ENCODE data around the gene AK5. TPM values are rescaled to one million over a fixed set of nuclear protein-coding genes. Genes with fewer than 3 reads are reported as not detected.

Gene AK5, protein sequence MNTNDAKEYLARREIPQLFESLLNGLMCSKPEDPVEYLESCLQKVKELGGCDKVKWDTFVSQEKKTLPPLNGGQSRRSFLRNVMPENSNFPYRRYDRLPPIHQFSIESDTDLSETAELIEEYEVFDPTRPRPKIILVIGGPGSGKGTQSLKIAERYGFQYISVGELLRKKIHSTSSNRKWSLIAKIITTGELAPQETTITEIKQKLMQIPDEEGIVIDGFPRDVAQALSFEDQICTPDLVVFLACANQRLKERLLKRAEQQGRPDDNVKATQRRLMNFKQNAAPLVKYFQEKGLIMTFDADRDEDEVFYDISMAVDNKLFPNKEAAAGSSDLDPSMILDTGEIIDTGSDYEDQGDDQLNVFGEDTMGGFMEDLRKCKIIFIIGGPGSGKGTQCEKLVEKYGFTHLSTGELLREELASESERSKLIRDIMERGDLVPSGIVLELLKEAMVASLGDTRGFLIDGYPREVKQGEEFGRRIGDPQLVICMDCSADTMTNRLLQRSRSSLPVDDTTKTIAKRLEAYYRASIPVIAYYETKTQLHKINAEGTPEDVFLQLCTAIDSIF
- 0.39 TPM in 1 of 2 replicates, not detected in the other for total RNA-seq

DNA sequence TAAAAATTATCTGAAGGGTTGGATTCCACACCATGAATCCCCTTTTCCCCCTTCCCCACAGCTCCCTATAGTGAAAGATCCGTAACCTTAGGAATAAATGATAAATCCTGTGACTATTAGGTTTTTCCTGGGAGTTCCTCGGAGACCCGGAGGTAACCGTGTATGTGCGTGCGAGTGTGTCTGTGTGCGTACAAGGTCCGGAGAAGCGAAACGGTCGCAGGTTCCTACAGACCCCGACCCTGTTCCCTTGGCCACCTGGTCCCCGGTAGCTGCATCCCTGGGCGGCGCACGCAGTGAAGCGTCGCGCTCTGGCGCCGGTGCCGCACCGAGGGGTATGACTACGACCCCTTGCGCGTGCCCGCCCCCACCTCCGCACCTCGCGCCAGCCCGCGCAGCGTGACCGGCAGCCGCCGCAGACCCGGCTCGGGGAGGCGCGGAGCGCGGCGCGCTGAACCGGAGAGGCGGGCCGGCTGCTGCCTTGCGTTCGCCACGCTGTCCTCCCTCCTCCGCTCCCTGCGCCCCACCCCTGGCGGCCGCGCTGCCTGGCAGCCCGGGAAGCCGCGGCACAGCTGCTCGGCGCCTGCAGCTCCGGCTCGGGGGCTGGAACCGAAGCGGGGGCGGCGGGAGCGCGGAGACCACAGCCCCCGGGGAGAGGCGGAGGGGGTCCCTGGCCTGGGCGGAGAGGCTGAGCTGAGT is at the start of gene AK5:
AK5 (plus strand) TSS at position 529 of the 696 bp plus-strand sequence. CDS start 295 bp downstream, outside the sequence.
- DNase-seq (ENCODE audit: low spot score), result peak; percentile 16
- Mint-ChIP-seq H3K4me3 (peak within 1 kb of the TSS; percentile 63), H3K36me3 (ENCODE audit: low read depth) (no peaks in the 10 kb centered on the region), H3K4me1 (ENCODE audit: low read depth) (peaks cover 28% of the 10 kb centered on the region), H3K9me3 (no peaks in the 10 kb centered on the region), H3K27ac (no peak within 1 kb of the TSS), H3K27me3 (ENCODE audit: insufficient read depth) (peaks cover 20% of the 10 kb centered on the region)
- intact Hi-C loops (cut with micrococcal nuclease), result loop anchor here (2.0 kb wide), 1 partner anchor 63 kb away; the partner anchor contains the start of gene PIGK

DNA sequence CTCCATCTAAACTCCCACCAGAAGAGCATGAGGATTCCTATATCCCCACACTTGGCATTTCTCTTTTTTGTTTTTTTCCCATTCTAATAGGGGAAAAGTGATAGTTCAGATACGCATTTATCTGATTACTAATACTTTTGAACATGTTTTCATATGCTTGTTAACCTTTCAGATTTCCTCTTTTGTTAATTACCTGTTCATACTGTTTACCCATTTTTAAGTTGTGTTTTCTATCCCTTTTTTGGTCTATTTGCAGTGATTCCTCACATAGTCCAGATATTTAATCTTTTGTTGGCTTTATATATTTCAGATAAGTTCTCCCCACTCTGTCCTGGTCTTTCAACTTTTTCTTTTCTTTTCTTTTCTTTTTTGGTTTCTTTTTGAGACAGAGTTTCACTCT is 49.0 kb upstream of the AK5 start:
- H3K27ac Mint-ChIP-seq, result no peak overlapping the region

DNA sequence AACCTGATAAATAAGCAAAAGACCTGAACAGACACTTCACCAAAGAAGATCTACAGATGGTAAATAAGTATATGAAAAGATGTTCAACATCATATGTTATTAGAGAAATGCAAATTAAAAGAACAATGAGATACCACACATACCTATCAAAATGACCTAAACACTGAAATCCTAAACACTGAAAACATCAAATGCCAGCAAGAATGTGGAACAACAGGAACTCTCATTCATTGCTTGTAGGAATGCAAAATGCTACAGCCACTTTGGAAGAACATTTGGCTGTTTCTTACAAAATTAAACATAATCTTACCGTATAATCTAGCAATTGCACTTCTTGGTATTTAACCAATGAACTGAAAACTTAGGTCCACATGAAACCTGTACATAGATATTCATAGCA is 47.7 kb upstream of the AK5 start:
- H3K4me1 Mint-ChIP-seq (ENCODE audit: low read depth), result no peaks in the 10 kb centered on the region
- no peak for DNase-seq (ENCODE audit: low spot score)
- intact Hi-C loops (cut with micrococcal nuclease), result no loop called here
- H3K9me3 Mint-ChIP-seq, result peaks cover 5% of the 10 kb centered on the region
- no peak overlapping the region for H3K4me3 Mint-ChIP-seq
- H3K36me3 Mint-ChIP-seq (ENCODE audit: low read depth), result no peaks in the 10 kb centered on the region
- no peaks in the 10 kb centered on the region for H3K27me3 Mint-ChIP-seq (ENCODE audit: insufficient read depth)
- no peak overlapping the region for H3K27ac Mint-ChIP-seq

More for the DNA sequence above, 49.0 kb upstream of the AK5 start:
- H3K9me3 Mint-ChIP-seq, result peaks cover 5% of the 10 kb centered on the region
- no peaks in the 10 kb centered on the region for H3K36me3 Mint-ChIP-seq (ENCODE audit: low read depth)
- intact Hi-C loops (cut with micrococcal nuclease), result no loop called here
- DNase-seq (ENCODE audit: low spot score), result no peak
- no peaks in the 10 kb centered on the region for H3K4me1 Mint-ChIP-seq (ENCODE audit: low read depth)
- no peak overlapping the region for H3K4me3 Mint-ChIP-seq
- no peaks in the 10 kb centered on the region for H3K27me3 Mint-ChIP-seq (ENCODE audit: insufficient read depth)

DNA sequence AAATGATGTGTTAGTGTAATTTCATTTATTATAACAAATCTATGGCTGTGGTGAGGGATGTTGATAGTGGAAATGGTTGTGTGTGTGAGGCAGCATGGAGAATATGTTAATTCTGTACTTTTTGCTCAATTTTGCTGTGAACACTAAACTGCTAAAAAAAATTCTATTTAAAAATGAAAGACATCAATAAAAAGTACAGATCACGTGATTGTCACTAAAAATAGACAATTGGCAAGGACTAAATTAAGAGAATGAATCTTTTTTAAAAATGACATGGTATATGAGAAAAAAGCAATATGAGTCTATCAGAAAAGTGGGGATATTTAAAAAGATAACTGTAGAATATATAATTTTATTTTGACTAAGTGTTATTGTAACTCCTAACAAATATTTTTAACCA is 46.9 kb upstream of the AK5 start:
- Mint-ChIP-seq H3K27me3 (ENCODE audit: insufficient read depth) (no peaks in the 10 kb centered on the region), H3K4me1 (ENCODE audit: low read depth) (no peaks in the 10 kb centered on the region), H3K9me3 (peaks cover 5% of the 10 kb centered on the region), H3K36me3 (ENCODE audit: low read depth) (no peaks in the 10 kb centered on the region), H3K27ac (no peak overlapping the region), H3K4me3 (no peak overlapping the region)
- intact Hi-C loops (cut with micrococcal nuclease), result no loop called here
- no peak for DNase-seq (ENCODE audit: low spot score)

DNA sequence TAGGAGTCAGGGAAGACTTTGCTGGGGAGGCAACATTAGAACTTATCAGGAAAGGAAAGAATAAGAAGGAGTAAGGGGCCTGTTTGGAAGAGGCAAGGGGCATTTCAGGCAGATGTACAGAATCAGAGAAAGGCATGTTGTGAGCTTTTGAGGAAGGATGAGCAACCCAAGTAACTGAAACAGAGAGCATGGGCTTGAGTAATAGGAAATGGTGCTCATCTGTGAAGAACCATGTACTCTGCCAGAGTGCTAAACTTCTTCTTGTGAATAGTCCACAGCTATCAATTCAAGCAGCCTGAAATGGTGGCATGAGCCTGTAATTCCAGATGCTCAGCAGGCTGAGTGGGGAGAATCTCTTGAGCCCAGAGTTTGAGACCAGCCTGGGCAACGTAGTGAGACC is 43.4 kb upstream of the AK5 start:
- no peak for DNase-seq (ENCODE audit: low spot score)
- Mint-ChIP-seq H3K9me3 (no peaks in the 10 kb centered on the region), H3K36me3 (ENCODE audit: low read depth) (no peaks in the 10 kb centered on the region), H3K27me3 (ENCODE audit: insufficient read depth) (no peaks in the 10 kb centered on the region), H3K27ac (no peak overlapping the region), H3K4me3 (no peak overlapping the region), H3K4me1 (ENCODE audit: low read depth) (no peaks in the 10 kb centered on the region)
- intact Hi-C loops (cut with micrococcal nuclease), result no loop called here

DNA sequence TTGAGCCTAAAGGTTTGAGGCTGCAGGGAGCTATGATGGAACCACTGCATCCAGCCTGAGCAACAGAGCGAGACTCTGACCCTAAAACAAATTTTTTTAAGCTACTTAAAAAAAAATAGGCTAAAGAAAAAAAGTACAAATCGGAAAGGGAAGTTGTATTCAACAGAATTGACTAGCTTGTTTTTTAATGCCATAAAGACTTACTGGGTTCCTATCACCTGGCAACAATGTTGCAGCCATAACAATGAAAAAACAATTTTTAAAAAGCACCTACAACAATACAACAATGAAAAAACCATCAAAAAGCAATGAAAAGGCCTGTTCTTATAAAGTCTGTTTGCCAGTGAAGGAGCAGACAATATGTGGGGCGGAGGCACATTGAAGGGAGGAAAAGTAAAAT is 42.5 kb upstream of the AK5 start:
- no peak for DNase-seq (ENCODE audit: low spot score)
- Mint-ChIP-seq H3K27me3 (ENCODE audit: insufficient read depth) (no peaks in the 10 kb centered on the region), H3K36me3 (ENCODE audit: low read depth) (no peaks in the 10 kb centered on the region), H3K9me3 (no peaks in the 10 kb centered on the region), H3K4me3 (no peak overlapping the region), H3K4me1 (ENCODE audit: low read depth) (no peaks in the 10 kb centered on the region), H3K27ac (no peak overlapping the region)
- intact Hi-C loops (cut with micrococcal nuclease), result no loop called here

DNA sequence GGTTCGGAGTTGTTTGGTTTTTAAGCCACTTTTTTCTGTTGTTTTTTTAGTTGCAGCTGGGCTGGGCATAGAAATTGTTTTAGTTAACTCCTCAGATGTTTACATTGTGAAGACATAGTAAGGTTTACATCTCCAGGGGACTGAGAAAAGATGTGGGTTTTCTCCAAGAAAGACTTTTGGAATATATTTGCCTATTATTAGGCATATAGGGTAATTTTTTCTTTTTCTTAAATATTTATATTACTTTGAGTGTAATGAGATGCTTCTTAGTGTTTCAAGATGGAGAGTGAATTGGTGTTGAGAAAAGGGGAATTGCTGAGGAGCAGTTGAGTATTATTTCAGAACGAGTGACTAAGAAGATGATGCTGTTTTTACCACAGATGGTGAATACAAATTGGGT is 36.0 kb upstream of the AK5 start:
- Mint-ChIP-seq H3K27ac (no peak overlapping the region), H3K36me3 (ENCODE audit: low read depth) (no peaks in the 10 kb centered on the region), H3K27me3 (ENCODE audit: insufficient read depth) (peaks cover 3% of the 10 kb centered on the region), H3K9me3 (peaks cover 29% of the 10 kb centered on the region), H3K4me1 (ENCODE audit: low read depth) (no peaks in the 10 kb centered on the region), H3K4me3 (no peak overlapping the region)
- intact Hi-C loops (cut with micrococcal nuclease), result no loop called here
- DNase-seq (ENCODE audit: low spot score), result no peak

DNA sequence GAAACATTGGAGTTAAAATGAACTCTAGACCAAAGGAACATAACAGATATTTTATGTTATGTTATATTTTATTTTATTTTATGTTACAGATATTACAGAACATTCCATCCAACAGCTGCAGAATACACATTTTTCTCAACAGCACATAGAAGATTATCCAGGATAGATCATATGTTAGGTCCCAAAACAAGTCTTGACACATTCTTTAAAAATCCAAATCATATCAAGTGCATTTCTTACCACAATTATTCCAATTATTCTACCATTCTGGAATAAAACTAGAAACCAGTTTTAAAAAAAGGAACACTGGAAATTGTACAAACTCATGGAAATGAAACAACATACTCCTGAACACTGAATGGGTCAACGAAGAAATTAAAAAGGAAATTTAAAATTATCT is 31.7 kb upstream of the AK5 start:
- Mint-ChIP-seq H3K4me1 (ENCODE audit: low read depth) (no peaks in the 10 kb centered on the region), H3K4me3 (no peak overlapping the region), H3K27me3 (ENCODE audit: insufficient read depth) (peaks cover 3% of the 10 kb centered on the region), H3K36me3 (ENCODE audit: low read depth) (no peaks in the 10 kb centered on the region), H3K27ac (no peak overlapping the region), H3K9me3 (peaks cover 42% of the 10 kb centered on the region)
- intact Hi-C loops (cut with micrococcal nuclease), result no loop called here
- no peak for DNase-seq (ENCODE audit: low spot score)

DNA sequence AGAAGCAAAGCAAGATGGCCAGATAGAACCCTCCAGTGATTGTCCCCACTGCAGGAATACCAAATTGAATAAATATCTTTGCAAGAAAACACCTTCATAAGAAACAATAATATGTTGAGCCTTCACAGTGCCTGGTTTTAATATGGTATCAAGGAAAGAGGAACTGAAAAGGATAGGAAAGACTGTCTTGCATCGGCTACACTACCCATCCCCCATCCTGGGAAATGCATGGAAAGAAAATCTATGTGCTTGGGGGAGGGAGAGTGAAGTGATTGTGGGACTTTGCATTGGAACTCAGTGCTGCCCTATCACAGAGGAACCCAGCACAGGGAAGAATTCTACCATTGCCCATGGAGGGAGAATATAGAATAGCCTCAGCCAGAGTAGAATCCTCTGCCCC is 28.6 kb upstream of the AK5 start:
- Mint-ChIP-seq H3K36me3 (ENCODE audit: low read depth) (no peaks in the 10 kb centered on the region), H3K27me3 (ENCODE audit: insufficient read depth) (no peaks in the 10 kb centered on the region), H3K27ac (no peak overlapping the region), H3K4me3 (no peak overlapping the region), H3K9me3 (peaks cover 36% of the 10 kb centered on the region), H3K4me1 (ENCODE audit: low read depth) (no peaks in the 10 kb centered on the region)
- DNase-seq (ENCODE audit: low spot score), result no peak
- intact Hi-C loops (cut with micrococcal nuclease), result no loop called here

DNA sequence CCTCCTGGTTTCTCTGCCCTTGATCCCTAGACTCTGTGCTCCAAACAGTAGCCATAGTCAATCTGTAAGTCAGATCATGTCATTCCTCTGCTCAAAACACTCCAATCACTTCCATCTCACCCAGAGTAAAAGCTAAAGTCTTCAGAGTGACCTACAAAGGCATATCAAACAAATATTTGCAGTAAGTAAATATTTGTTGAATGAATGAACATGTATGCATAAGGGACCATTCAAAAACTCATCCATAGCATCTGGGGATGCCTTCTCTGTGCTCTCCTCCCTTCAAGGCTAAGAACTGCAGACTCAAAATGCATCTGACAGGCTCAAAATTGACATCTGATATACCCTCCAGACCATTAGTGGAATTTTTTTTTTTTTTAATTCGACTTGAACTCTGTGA is 18.1 kb upstream of the AK5 start:
- DNase-seq (ENCODE audit: low spot score), result no peak
- no peaks in the 10 kb centered on the region for H3K9me3 Mint-ChIP-seq
- H3K27ac Mint-ChIP-seq, result no peak overlapping the region
- peaks cover 3% of the 10 kb centered on the region for H3K27me3 Mint-ChIP-seq (ENCODE audit: insufficient read depth)
- H3K4me1 Mint-ChIP-seq (ENCODE audit: low read depth), result no peaks in the 10 kb centered on the region
- H3K36me3 Mint-ChIP-seq (ENCODE audit: low read depth), result no peaks in the 10 kb centered on the region
- intact Hi-C loops (cut with micrococcal nuclease), result no loop called here
- no peak overlapping the region for H3K4me3 Mint-ChIP-seq

DNA sequence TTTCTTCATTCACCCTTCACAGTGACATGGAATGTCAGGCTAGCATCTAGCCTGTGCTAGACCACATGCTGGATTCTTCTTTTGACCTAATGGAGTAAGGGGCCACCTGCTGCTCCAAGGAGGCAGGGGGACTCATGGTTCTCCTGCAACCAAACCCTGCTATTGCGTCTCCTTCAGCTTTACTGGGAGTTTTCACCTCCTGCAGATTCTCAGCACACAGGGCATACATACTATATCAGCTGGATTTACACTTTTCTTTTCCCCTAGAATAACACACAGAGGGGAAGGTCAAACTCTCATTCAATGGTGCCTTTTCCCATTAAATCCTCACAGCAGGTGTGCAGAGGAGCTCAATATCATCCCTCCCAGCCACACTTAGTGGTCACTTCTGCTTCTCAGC is 16.6 kb upstream of the AK5 start:
- no peaks in the 10 kb centered on the region for H3K4me1 Mint-ChIP-seq (ENCODE audit: low read depth)
- H3K9me3 Mint-ChIP-seq, result no peaks in the 10 kb centered on the region
- no peak overlapping the region for H3K27ac Mint-ChIP-seq
- intact Hi-C loops (cut with micrococcal nuclease), result no loop called here
- DNase-seq (ENCODE audit: low spot score), result no peak
- peaks cover 3% of the 10 kb centered on the region for H3K27me3 Mint-ChIP-seq (ENCODE audit: insufficient read depth)
- no peak overlapping the region for H3K4me3 Mint-ChIP-seq
- no peaks in the 10 kb centered on the region for H3K36me3 Mint-ChIP-seq (ENCODE audit: low read depth)

DNA sequence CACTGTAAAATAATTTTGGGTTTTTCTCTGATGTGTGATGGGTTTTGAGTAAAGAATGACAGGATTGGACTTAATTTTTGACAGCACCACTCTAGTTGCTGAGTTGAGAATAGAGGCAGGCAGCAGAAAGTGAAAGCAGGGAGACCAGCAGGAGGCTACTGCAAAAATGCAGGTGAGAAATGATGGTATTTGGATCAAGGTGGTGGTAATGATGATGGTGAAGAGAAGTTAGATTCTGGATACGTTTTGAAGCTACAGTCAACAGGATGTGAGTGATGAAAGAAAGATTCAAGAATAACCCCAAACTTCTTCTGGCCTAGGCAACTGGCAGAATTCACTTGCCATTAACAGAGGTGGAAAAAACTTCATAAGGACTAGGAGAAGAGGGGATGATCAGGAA is 14.8 kb upstream of the AK5 start:
- Mint-ChIP-seq H3K36me3 (ENCODE audit: low read depth) (no peaks in the 10 kb centered on the region), H3K27ac (no peak overlapping the region), H3K9me3 (no peaks in the 10 kb centered on the region), H3K4me1 (ENCODE audit: low read depth) (no peaks in the 10 kb centered on the region), H3K4me3 (no peak overlapping the region), H3K27me3 (ENCODE audit: insufficient read depth) (peaks cover 3% of the 10 kb centered on the region)
- DNase-seq (ENCODE audit: low spot score), result no peak
- intact Hi-C loops (cut with micrococcal nuclease), result no loop called here

DNA sequence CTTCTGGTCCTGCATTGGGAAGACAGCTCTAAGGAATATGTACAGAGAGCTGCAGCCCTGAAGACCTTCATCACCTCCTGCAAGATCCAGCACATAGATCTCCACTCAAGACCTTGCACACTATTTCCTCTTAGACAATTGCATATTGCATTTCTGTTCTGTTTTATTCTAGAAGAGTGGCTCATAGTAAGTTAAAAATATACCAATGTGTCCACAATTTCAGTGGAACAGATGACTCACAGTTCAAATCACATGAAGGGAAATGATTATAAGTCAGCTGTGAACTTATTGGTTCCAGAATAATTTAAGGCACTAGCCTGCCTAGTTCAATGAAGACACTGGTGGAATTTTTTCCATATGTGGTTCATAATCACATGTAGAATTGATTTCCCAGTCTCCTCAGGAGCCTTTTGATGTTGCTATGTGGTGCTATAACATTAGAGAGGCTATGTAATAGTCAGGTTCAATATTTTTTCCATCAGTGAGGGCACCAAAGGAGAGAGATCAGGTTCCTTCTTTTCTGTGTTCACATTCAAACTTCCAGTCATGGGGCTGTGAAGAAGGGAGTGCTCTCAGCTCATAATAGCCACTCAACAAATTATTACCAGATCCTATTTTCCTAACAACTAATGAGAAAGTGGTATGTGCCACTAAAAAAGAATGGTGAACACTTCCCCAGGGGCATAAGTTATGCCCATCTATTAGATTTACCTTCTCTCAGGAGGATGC is 9.8 kb upstream of the AK5 start:
- H3K4me3 Mint-ChIP-seq, result no peak overlapping the region
- no peaks in the 10 kb centered on the region for H3K27me3 Mint-ChIP-seq (ENCODE audit: insufficient read depth)
- intact Hi-C loops (cut with micrococcal nuclease), result no loop called here
- H3K4me1 Mint-ChIP-seq (ENCODE audit: low read depth), result no peaks in the 10 kb centered on the region
- no peak for DNase-seq (ENCODE audit: low spot score)
- H3K27ac Mint-ChIP-seq, result no peak overlapping the region
- H3K9me3 Mint-ChIP-seq, result no peaks in the 10 kb centered on the region
- H3K36me3 Mint-ChIP-seq (ENCODE audit: low read depth), result no peaks in the 10 kb centered on the region
